Activated naive CD8-positive, alpha-beta T cell treated with anti-CD3 and anti-CD28 coated beads, Interleukin-2, amount 10 ng/mL, durations not matched to agents 7 days and 5 days (primary cell): ENCODE data around the gene STKLD1. TPM values are rescaled to one million over a fixed set of nuclear protein-coding genes. Genes with fewer than 3 reads are reported as not detected.

Experiments
- ATAC-seq: fragments of 150-1000 bp; cut with Tn5 transposase; one replicate; pipeline ENCODE4 v1.10.0; 2021; ENCODE audit warnings: low read depth, moderate library complexity
- POLR2A ChIA-PET: fragments of 350-600 bp; sonication (Branson Sonifier 250); formaldehyde crosslinking; loops from one replicate; lab custom pipeline; 2021; ENCODE audit warnings: antibody characterized with exemption; lab: Charles Lee
- DNase-seq: peaks from one replicate; pipeline ENCODE4 v3.0.0; 2021
- H3K27ac Mint-ChIP-seq: one replicate; pipeline ENCODE4 v1.8.0; 2022; ENCODE audit warnings: mild to moderate bottlenecking, mixed read lengths
- H3K27me3 Mint-ChIP-seq: one replicate; pipeline ENCODE4 v1.8.0; 2022; ENCODE audit warnings: mild to moderate bottlenecking, moderate library complexity, mixed read lengths
- H3K36me3 Mint-ChIP-seq: one replicate; pipeline ENCODE4 v1.8.0; 2021; ENCODE audit warnings: mild to moderate bottlenecking, mixed read lengths
- H3K4me1 Mint-ChIP-seq: one replicate; pipeline ENCODE4 v1.8.0; 2021; ENCODE audit warnings: mixed read lengths
- H3K4me3 Mint-ChIP-seq: one replicate; pipeline ENCODE4 v1.8.0; 2022; ENCODE audit warnings: mild to moderate bottlenecking, moderate library complexity, mixed read lengths
- H3K9me3 Mint-ChIP-seq: one replicate; pipeline ENCODE4 v1.8.0; 2021; ENCODE audit warnings: mixed read lengths
- total RNA-seq, 2 experiments: library from RNA; stranded (reverse); gene quantifications; one replicate each; pipeline ENCODE4 v1.2.3, GENCODE V29; 2021

The STKLD1 gene
- total RNA-seq, 2 experiments from 2014 or later, result 0.17 to 0.91 TPM

DNA sequence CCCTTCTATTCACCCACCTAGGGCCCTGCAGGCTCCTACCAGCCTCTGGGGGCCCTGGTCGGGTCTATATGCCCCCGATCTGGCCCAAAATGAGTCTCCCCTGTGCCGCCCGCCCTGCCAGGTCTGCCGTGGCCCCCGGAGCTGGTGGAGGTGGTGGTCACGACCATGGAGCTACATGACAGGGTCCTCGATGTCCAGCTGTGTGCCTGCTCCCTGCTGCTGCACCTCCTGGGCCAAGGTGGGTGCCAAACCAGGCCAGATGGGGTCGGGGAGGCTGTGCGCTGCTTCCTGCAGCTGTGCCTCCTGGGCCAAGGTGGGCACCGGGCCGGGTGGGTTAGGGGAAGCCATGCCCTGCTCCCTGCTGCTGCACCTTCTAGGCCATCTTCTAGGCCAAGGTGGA lies 24.1 kb downstream of the STKLD1 start:
- no peak for DNase-seq
- Mint-ChIP-seq H3K27ac (no peak overlapping the region), H3K27me3 (no peaks in the 10 kb centered on the region), H3K4me3 (no peak overlapping the region), H3K4me1 (peaks cover 5% of the 10 kb centered on the region), H3K36me3 (no peaks in the 10 kb centered on the region), H3K9me3 (no peaks in the 10 kb centered on the region)
- no peak for ATAC-seq
- POLR2A ChIA-PET, result no interaction called here

- DNase-seq, result no peak
- no peak for ATAC-seq
These were observed 25.4 kb downstream of the STKLD1 start for GRCh38 chr9:133401588-133401987.

DNA sequence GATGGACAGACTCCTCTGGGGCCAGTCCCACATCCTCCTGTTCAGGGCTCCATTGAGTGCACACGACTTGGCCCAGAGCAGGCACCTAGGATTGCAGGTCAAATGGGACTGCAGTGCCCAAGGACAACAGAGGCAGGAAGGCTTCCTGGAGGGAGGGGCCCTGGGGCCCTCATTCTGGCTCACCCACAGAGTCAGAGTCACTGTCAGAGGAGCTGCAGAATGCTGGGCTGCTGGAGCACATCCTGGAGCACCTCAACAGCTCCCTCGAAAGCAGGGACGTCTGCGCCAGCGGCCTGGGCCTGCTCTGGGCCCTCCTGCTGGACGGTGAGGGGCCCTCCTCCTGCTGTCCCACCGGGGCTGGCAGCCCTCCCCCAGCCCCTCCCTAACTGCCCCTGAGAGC lies 26.5 kb downstream of the STKLD1 start:
- POLR2A ChIA-PET, result interaction anchor here (0.7 kb wide), 1 partner anchor 32 kb away, joined by 3 read pairs; no protein-coding TSS in a partner anchor
- ATAC-seq (no peak), DNase-seq (no peak)
- H3K27me3 Mint-ChIP-seq, result no peaks in the 10 kb centered on the region
- peaks cover 10% of the 10 kb centered on the region for H3K4me1 Mint-ChIP-seq
- H3K4me3 Mint-ChIP-seq, result no peak overlapping the region
- peaks cover 10% of the 10 kb centered on the region for H3K36me3 Mint-ChIP-seq
- H3K9me3 Mint-ChIP-seq, result no peaks in the 10 kb centered on the region
- no peak overlapping the region for H3K27ac Mint-ChIP-seq

More at GRCh38 chr9:133401588-133401987, 25.4 kb downstream of the STKLD1 start:
- Mint-ChIP-seq H3K4me3 (no peak overlapping the region), H3K4me1 (peaks cover 5% of the 10 kb centered on the region), H3K27ac (no peak overlapping the region), H3K27me3 (no peaks in the 10 kb centered on the region), H3K36me3 (peaks cover 1% of the 10 kb centered on the region), H3K9me3 (no peaks in the 10 kb centered on the region)
- POLR2A ChIA-PET, result no interaction called here

DNA sequence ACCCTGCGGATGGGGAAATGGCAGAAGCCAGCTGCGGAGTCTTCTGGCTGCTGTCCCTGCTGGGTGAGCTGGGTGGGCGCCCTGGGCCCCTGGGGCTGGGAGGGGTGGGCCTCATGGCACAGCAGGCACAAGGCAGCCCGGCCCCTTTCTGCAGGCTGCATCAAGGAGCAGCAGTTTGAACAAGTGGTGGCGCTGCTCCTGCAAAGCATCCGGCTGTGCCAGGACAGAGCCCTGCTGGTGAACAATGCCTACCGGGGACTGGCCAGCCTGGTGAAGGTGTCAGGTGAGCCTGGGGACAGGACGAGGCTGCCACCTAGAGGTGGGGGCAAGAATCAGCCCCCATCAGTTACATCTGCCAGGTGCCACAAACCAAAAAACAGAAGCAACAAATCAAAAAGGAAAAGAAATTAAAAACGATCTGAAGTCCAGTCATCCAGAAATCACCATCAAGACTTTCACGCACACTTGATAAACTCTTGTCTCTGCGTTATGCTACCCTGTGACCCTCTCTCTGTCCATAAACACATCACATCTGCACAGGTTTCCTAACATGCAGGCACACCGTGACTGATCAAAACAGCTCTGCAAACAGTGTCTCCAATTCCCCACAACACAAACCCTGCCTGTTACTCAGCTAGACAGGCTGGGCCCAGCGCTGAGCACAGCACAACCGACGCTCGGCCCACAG lies 27.7 kb downstream of the STKLD1 start:
- POLR2A ChIA-PET, result interaction anchor here (0.8 kb wide), 1 partner anchor 30 kb away, joined by 7 read pairs; no protein-coding TSS in a partner anchor
- ATAC-seq, result peak; percentile 51
- H3K27ac Mint-ChIP-seq, result no peak overlapping the region
- DNase-seq, result peak; percentile 71
- no peak overlapping the region for H3K4me3 Mint-ChIP-seq
- peaks cover 10% of the 10 kb centered on the region for H3K4me1 Mint-ChIP-seq
- no peaks in the 10 kb centered on the region for H3K9me3 Mint-ChIP-seq
- no peaks in the 10 kb centered on the region for H3K27me3 Mint-ChIP-seq
- H3K36me3 Mint-ChIP-seq, result peaks cover 11% of the 10 kb centered on the region

GRCh38 chr9:133404454-133405002 lies 28.4 kb downstream of the STKLD1 start:
- Mint-ChIP-seq H3K4me3 (no peak overlapping the region), H3K9me3 (no peaks in the 10 kb centered on the region), H3K27me3 (no peaks in the 10 kb centered on the region), H3K36me3 (peaks cover 11% of the 10 kb centered on the region), H3K27ac (no peak overlapping the region), H3K4me1 (peaks cover 10% of the 10 kb centered on the region)
- DNase-seq (no peak), ATAC-seq (no peak)
- POLR2A ChIA-PET, result interaction anchor here (0.8 kb wide), 1 partner anchor 30 kb away, joined by 7 read pairs; no protein-coding TSS in a partner anchor

- Mint-ChIP-seq H3K9me3 (no peaks in the 10 kb centered on the region), H3K27me3 (no peaks in the 10 kb centered on the region), H3K36me3 (peaks cover 13% of the 10 kb centered on the region), H3K4me1 (peaks cover 10% of the 10 kb centered on the region), H3K4me3 (no peak overlapping the region), H3K27ac (no peak overlapping the region)
- POLR2A ChIA-PET, result no interaction called here
- ATAC-seq, result no peak
- DNase-seq, result no peak
These were observed 29.6 kb downstream of the STKLD1 start for GRCh38 chr9:133405508-133406438.

- no peaks in the 10 kb centered on the region for H3K9me3 Mint-ChIP-seq
- no peak overlapping the region for H3K4me3 Mint-ChIP-seq
- H3K4me1 Mint-ChIP-seq, result peaks cover 10% of the 10 kb centered on the region
- DNase-seq (peak; percentile 83), ATAC-seq (peak; percentile 80)
- POLR2A ChIA-PET, result no interaction called here
- peaks cover 14% of the 10 kb centered on the region for H3K36me3 Mint-ChIP-seq
- no peaks in the 10 kb centered on the region for H3K27me3 Mint-ChIP-seq
- peak overlapping the region; percentile 70 for H3K27ac Mint-ChIP-seq
These were observed 30.5 kb downstream of the STKLD1 start for GRCh38 chr9:133406480-133407307.

DNA sequence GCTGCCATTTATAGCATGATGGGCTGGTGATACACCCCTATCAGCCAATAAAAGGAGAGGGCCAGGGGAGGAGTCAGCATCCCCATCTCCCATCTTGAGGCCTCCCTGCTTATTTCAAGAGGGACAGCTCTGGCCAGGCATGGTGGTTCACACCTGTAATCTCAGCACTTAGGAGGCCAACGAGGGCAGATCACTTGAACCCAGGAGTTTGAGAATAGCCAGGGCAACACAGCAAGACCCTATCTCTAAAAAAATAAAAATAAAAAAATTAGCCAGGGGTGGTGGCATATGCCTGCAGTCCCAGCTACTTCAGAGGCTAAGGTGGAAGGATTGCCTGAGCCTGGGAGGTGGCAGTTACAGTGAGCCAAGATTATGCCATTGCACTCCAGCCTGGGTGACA lies 31.9 kb downstream of the STKLD1 start:
- Mint-ChIP-seq H3K27me3 (no peaks in the 10 kb centered on the region), H3K4me3 (no peak overlapping the region), H3K9me3 (no peaks in the 10 kb centered on the region), H3K4me1 (peaks cover 10% of the 10 kb centered on the region), H3K27ac (no peak overlapping the region), H3K36me3 (peaks cover 16% of the 10 kb centered on the region)
- DNase-seq, result no peak
- POLR2A ChIA-PET, result no interaction called here
- ATAC-seq, result no peak

DNA sequence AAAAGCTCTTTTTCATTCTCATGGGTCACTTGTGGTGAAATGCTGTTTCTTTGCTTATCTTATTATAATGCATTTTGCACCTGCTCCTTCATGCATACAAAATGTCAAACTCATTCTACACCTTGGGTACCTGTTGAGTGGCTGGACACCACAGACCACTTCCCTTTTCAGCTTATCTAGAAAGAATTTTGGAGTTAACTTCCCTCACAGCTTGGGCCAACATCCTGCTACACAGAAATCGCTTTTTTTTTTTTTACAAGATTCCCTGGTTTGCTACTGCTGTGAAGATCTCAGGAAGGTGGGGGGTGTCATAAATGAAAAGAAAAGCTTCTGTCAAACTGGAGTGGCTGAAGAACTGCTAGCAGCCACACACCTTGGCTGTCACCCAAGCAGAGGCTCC lies 39.0 kb downstream of the STKLD1 start:
- peaks cover 29% of the 10 kb centered on the region for H3K4me1 Mint-ChIP-seq
- ATAC-seq, result no peak
- H3K4me3 Mint-ChIP-seq, result no peak overlapping the region
- no peaks in the 10 kb centered on the region for H3K9me3 Mint-ChIP-seq
- peak overlapping the region; percentile 10 for H3K27ac Mint-ChIP-seq
- POLR2A ChIA-PET, result interaction anchor here (0.8 kb wide), 1 partner anchor 85 kb away, joined by 3 read pairs; no protein-coding TSS in a partner anchor
- no peaks in the 10 kb centered on the region for H3K27me3 Mint-ChIP-seq
- peaks cover 12% of the 10 kb centered on the region for H3K36me3 Mint-ChIP-seq
- no peak for DNase-seq

DNA sequence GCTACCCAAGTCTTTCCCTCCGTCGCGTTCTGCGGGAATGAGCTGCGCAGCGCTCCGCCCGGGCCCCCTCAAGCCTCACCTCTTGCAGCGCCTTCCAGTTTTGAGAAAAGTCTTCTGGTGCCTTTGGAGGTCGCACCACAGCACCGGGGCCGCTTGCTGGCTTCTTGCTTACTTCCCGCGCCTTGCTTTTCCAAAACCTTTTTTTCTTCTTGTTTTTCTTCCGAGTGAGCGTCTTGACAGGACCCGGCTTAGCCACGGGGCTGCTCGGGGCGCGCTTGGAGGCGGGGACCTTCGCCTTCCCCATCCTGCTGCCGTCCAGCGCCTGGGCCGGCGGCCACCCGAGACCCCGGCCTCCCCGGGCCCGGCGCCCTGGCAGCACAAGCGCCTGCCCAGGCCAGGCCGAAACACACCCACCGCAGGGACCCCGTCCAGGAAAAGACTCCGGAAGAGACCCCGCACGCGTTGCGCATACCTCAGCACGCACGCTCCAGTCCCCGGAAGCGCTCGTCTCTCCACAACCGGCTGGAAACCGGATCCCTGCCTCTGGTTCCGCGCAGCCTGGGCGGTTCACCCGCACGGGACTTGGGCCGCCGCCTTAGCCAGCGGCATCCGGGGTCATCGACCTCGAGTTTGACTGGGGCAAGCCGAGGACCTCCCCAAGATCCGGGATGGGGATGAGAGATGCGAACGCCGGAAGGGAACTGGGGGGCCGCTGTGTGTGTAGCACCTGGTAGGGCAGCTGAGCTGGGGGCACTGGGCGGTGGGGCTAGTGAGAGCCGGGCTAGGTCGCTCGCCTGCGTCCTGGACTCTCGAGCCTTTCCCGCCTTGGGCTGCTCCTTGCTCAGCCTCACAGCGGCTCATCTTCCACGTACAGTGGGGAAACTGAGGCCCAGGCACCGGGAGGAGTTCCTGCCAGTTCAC lies 41.6 kb downstream of the STKLD1 start, which contains the start of gene REXO4:
TSS of gene REXO4 (minus strand) at position 470 of the 921 bp plus-strand sequence. CDS start at position 304, 166 bp downstream.
- H3K4me3 Mint-ChIP-seq, result peak within 1 kb of the TSS; percentile 85
- H3K9me3 Mint-ChIP-seq, result no peaks in the 10 kb centered on the region
- DNase-seq, result peak; percentile 92
- peak; percentile 87 for ATAC-seq
- POLR2A ChIA-PET, result interaction anchor here (0.6 to 2.3 kb wide), 7 partner anchors 42 to 473 kb away, joined by 3 to 6 read pairs (median 4); partner anchors contain the start of genes CACFD1 and SURF1
- no peaks in the 10 kb centered on the region for H3K27me3 Mint-ChIP-seq
- H3K36me3 Mint-ChIP-seq, result peaks cover 7% of the 10 kb centered on the region
- H3K27ac Mint-ChIP-seq, result peak within 1 kb of the TSS; percentile 94
- H3K4me1 Mint-ChIP-seq, result peaks cover 40% of the 10 kb centered on the region

GRCh38 chr9:133419005-133419404 lies 42.8 kb downstream of the STKLD1 start:
- ATAC-seq, result no peak
- H3K4me1 Mint-ChIP-seq, result peaks cover 40% of the 10 kb centered on the region
- H3K9me3 Mint-ChIP-seq, result no peaks in the 10 kb centered on the region
- POLR2A ChIA-PET, result interaction anchor here (0.8 to 2.3 kb wide), 2 partner anchors 40 to 48 kb away, joined by 3 to 6 read pairs; partner anchors contain the start of gene CACFD1
- peak overlapping the region; percentile 94 for H3K27ac Mint-ChIP-seq
- peaks cover 6% of the 10 kb centered on the region for H3K36me3 Mint-ChIP-seq
- H3K27me3 Mint-ChIP-seq, result no peaks in the 10 kb centered on the region
- peak overlapping the region; percentile 85 for H3K4me3 Mint-ChIP-seq
- DNase-seq, result no peak
